Sigmoid colon (tissue), 7 donors: Measurements from ENCODE around the gene ERCC6L2. TPM values are rescaled to one million over a fixed set of nuclear protein-coding genes. Genes with fewer than 3 reads are reported as not detected.

Experiments
- DNase-seq: peaks from one replicate; pipeline ENCODE4 v3.0.0-alpha.2; 2019
- H3K27ac ChIP-seq, 4 donors: fragments of 200-600 bp; sonication (generic); one replicate each; pipeline ENCODE4 v1.5.1; 2016 to 2019; ENCODE audit warnings: mild to moderate bottlenecking in 1 of 4
- H3K27me3 ChIP-seq, 3 donors: fragments of 200-600 bp; sonication (generic); one replicate each; pipeline ENCODE4 v1.5.1; 2019; ENCODE audit warnings: mild to moderate bottlenecking in 1 of 3
- H3K36me3 ChIP-seq, 4 donors: fragments of 200-600 bp; sonication (generic); one replicate each; pipeline ENCODE4 v1.5.1; 2016 to 2019
- H3K4me1 ChIP-seq, 4 donors: fragments of 200-600 bp; sonication (generic); one replicate each; pipeline ENCODE4 v1.5.1; 2017 to 2019
- H3K4me3 ChIP-seq, 4 donors: fragments of 200-600 bp; sonication (generic); one replicate each; pipeline ENCODE4 v1.5.1; 2017 to 2019; ENCODE audit warnings: mild to moderate bottlenecking in 2 of 4, moderate library complexity in 1 of 4
- H3K9me3 ChIP-seq, 4 donors: fragments of 200-600 bp in 3 of 4; sonication (generic) in 3 of 4; one replicate each; pipeline versions ENCODE4 v1.5.1 to v1.6.1; 2013 to 2019
- CTCF ChIP-seq, 4 experiments: fragments of 450-650 bp in 3 of 4; fragments of 200-600 bp in 1 of 4; IDR thresholded peaks; one replicate each; pipeline ENCODE4 v1.5.1; 2016 to 2019; ENCODE audit warnings: antibody characterized with exemption in 4 of 4, mild to moderate bottlenecking in 3 of 4, moderate library complexity in 2 of 4
- EP300 ChIP-seq, 4 donors: sonication (generic); formaldehyde crosslinking; IDR thresholded peaks; one replicate each; pipeline ENCODE4 v1.6.1; 2017; ENCODE audit warnings: antibody characterized with exemption in 4 of 4
- POLR2A ChIP-seq, 2 donors: fragments of 450-650 bp; IDR thresholded peaks; one replicate each; pipeline ENCODE4 v1.6.1; 2016; ENCODE audit warnings: antibody characterized with exemption in 2 of 2, mild to moderate bottlenecking in 2 of 2, moderate library complexity in 2 of 2
- POLR2AphosphoS5 ChIP-seq, 4 donors: sonication (generic); formaldehyde crosslinking; IDR thresholded peaks; one replicate each; pipeline ENCODE4 v1.6.1; 2017; ENCODE audit warnings: antibody characterized with exemption in 4 of 4
- WGBS, 2 donors: extraction: QIAGEN DNeasy Blood & Tissue Kit; methylation state at CpG; one replicate each; pipeline ENCODE4 v1.1.7; 2013; 5-methylcytosine and 5-hydroxymethylcytosine counted together
- intact Hi-C: fragments of 100-400 bp; cut with DNase I; formaldehyde crosslinking; loops from one replicate; pipeline ENCODE4 v1.15.1; 2023
- polyA plus RNA-seq, 3 donors: library from polyadenylated mRNA; stranded (reverse); fragments of 200-250 nt; gene quantifications; one replicate each; pipeline ENCODE4 v1.2.3, GENCODE V29; 2013
- total RNA-seq, 4 donors: library from RNA; depleted of rRNA; stranded (reverse); fragments of >200 nt; gene quantifications; one replicate each; pipeline ENCODE4 v1.1.0, GENCODE V29; 2016
- donor health status: healthy with polysubstance abuse.
- donor health status: Bipolar disorder and iron deficiency.
- donor health status: healthy.

ERCC6L2 gene
- total and polyA plus RNA-seq, 7 donors: 4.2 to 130 (median 69.2) TPM

- Histone ChIP-seq H3K4me3 (no peak overlapping the region), H3K27me3 (no peaks in the 10 kb centered on the region), H3K9me3 (no peaks in the 10 kb centered on the region), H3K36me3 (peaks cover 0 to 5% (median under 1%) of the 10 kb centered on the region in 4 donors), H3K27ac (no peak overlapping the region), H3K4me1 (no peaks in the 10 kb centered on the region)
- TF ChIP-seq CTCF (IDR thresholded peaks at IDR 0.05) (no peak), POLR2A (IDR thresholded peaks at IDR 0.05) (no peak), EP300 (IDR thresholded peaks at IDR 0.05) (no peak), POLR2AphosphoS5 (IDR thresholded peaks at IDR 0.05) (no peak)
- 96 to 97% methylated on average over 3 of the region's 3 CpGs for WGBS, 2 donors
- intact Hi-C loops: no loop called here
- DNase-seq: no peak
Observed at GRCh38 chr9:95999390-95999789, 123.9 kb downstream of the ERCC6L2 start.

- no peak overlapping the region for H3K4me3 ChIP-seq
- no peaks in the 10 kb centered on the region for H3K9me3 ChIP-seq
- no peak for DNase-seq
- no peaks in the 10 kb centered on the region for H3K4me1 ChIP-seq
- 49 to 76% methylated on average over 2 of the region's 2 CpGs for WGBS, 2 donors
- H3K27ac ChIP-seq: no peak overlapping the region
- intact Hi-C loops: no loop called here
- H3K36me3 ChIP-seq: peaks cover 6 to 41% (median 10%) of the 10 kb centered on the region in 4 donors
- no peaks in the 10 kb centered on the region for H3K27me3 ChIP-seq
- TF ChIP-seq POLR2AphosphoS5 (IDR thresholded peaks at IDR 0.05) (no peak), EP300 (IDR thresholded peaks at IDR 0.05) (no peak), POLR2A (IDR thresholded peaks at IDR 0.05) (no peak), CTCF (IDR thresholded peaks at IDR 0.05) (no peak)
Observed at GRCh38 chr9:96004379-96004778, 128.9 kb downstream of the ERCC6L2 start.

GRCh38 chr9:96006296-96006879, 130.9 kb downstream of the ERCC6L2 start:
- WGBS, 2 donors: 97 to 98% methylated on average over 9 of the region's 9 CpGs
- Histone ChIP-seq H3K4me3 (no peak overlapping the region), H3K27ac (no peak overlapping the region), H3K4me1 (no peaks in the 10 kb centered on the region), H3K36me3 (peaks cover 6 to 44% (median 12%) of the 10 kb centered on the region in 4 donors), H3K27me3 (no peaks in the 10 kb centered on the region), H3K9me3 (peaks cover 0 to 2% (median 0%) of the 10 kb centered on the region in 4 donors)
- intact Hi-C loops: no loop called here
- no peak for DNase-seq
- TF ChIP-seq POLR2A (IDR thresholded peaks at IDR 0.05) (no peak), EP300 (IDR thresholded peaks at IDR 0.05) (no peak), CTCF (IDR thresholded peaks at IDR 0.05) (no peak), POLR2AphosphoS5 (IDR thresholded peaks at IDR 0.05) (no peak)

- TF ChIP-seq POLR2AphosphoS5 (IDR thresholded peaks at IDR 0.05) (no peak), EP300 (IDR thresholded peaks at IDR 0.05) (no peak), POLR2A (IDR thresholded peaks at IDR 0.05) (no peak), CTCF (IDR thresholded peaks at IDR 0.05) (no peak)
- intact Hi-C loops: no loop called here
- DNase-seq: no peak
- peaks cover 6 to 46% (median 12%) of the 10 kb centered on the region in 4 donors for H3K36me3 ChIP-seq
- no peaks in the 10 kb centered on the region for H3K27me3 ChIP-seq
- H3K4me3 ChIP-seq: no peak overlapping the region
- peaks cover 0 to 2% (median 0%) of the 10 kb centered on the region in 4 donors for H3K9me3 ChIP-seq
- no peak overlapping the region for H3K27ac ChIP-seq
- H3K4me1 ChIP-seq: no peaks in the 10 kb centered on the region
Observed at GRCh38 chr9:96006961-96007360, 131.5 kb downstream of the ERCC6L2 start.
